ENCODE measurements around the gene WFDC1.

Gene WFDC1

GRCh38 chr16:84262939-84263338 lies 31.7 kb upstream of the WFDC1 start:
- no peak for FAIRE-seq

GRCh38 chr16:84266451-84266850 lies 28.2 kb upstream of the WFDC1 start:
- peak; percentile 48 for FAIRE-seq
- peak; percentile 89 for DNase-seq (ENCODE audit: insufficient read length, low spot score)
- TF ChIP-seq POLR2A (IDR thresholded peaks at IDR 0.05; ENCODE audit: low read depth, low read length) = no peak

More at GRCh38 chr16:84262939-84263338, 31.7 kb upstream of the WFDC1 start:
- DNase-seq (ENCODE audit: insufficient read length, low spot score) = no peak
- TF ChIP-seq POLR2A (IDR thresholded peaks at IDR 0.05; ENCODE audit: low read depth, low read length) = no peak

GRCh38 chr16:84267380-84267779 lies 27.3 kb upstream of the WFDC1 start:
- FAIRE-seq = no peak
- DNase-seq (ENCODE audit: insufficient read length, low spot score) = no peak
- no peak for TF ChIP-seq POLR2A (IDR thresholded peaks at IDR 0.05; ENCODE audit: low read depth, low read length)

DNA sequence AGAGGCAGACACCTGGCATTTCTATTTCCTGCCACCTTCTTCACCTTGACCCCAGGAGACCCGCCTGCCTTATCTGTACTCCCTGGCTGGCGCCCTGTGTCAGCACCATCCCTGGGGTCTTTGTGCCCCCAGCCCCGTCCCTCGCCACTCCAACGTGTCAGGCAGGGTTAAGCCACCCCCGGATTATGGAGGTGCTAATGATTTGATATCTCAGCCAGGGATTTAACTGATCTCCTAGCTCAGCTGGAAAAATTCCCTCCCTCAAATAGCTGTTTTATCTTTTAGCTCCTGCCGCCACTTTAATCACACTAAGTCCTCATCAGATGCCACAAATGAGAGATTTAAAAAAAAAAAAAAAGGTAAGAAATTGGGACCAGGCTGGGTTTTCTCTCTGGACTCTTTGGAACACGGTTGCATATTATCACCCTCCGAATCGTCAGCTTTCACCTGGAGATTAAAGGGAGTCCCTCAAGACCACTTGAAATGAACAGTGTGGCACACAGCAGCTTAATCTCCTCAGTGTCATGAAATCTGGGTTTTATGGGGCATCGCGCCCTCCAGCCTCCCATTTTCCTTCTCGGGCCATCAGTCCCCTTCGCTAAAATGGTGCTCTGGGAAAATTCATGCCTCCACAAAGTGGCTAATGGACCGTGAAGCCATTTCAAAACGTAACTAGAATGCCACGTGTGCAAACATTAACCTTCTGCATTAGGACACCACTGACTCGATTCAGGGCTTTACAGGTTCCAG lies 26.2 kb upstream of the WFDC1 start:
- FAIRE-seq (no peak), DNase-seq (ENCODE audit: insufficient read length, low spot score) (no peak)
- TF ChIP-seq POLR2A (IDR thresholded peaks at IDR 0.05; ENCODE audit: low read depth, low read length) = no peak

- DNase-seq (ENCODE audit: insufficient read length, low spot score) = no peak
- TF ChIP-seq POLR2A (IDR thresholded peaks at IDR 0.05; ENCODE audit: low read depth, low read length) = no peak
- no peak for FAIRE-seq
Observed at GRCh38 chr16:84270071-84270470, 24.6 kb upstream of the WFDC1 start.

- DNase-seq (ENCODE audit: insufficient read length, low spot score) = no peak
- TF ChIP-seq POLR2A (IDR thresholded peaks at IDR 0.05; ENCODE audit: low read depth, low read length) = no peak
- FAIRE-seq = no peak
Observed at GRCh38 chr16:84270531-84270930, 24.1 kb upstream of the WFDC1 start.

- DNase-seq (ENCODE audit: insufficient read length, low spot score) (no peak), FAIRE-seq (no peak)
- TF ChIP-seq POLR2A (IDR thresholded peaks at IDR 0.05; ENCODE audit: low read depth, low read length) = no peak
Observed at GRCh38 chr16:84271037-84271436, 23.6 kb upstream of the WFDC1 start.

- no peak for TF ChIP-seq POLR2A (IDR thresholded peaks at IDR 0.05; ENCODE audit: low read depth, low read length)
- no peak for FAIRE-seq
- no peak for DNase-seq (ENCODE audit: insufficient read length, low spot score)
Observed at GRCh38 chr16:84271866-84272265, 22.8 kb upstream of the WFDC1 start.

DNA sequence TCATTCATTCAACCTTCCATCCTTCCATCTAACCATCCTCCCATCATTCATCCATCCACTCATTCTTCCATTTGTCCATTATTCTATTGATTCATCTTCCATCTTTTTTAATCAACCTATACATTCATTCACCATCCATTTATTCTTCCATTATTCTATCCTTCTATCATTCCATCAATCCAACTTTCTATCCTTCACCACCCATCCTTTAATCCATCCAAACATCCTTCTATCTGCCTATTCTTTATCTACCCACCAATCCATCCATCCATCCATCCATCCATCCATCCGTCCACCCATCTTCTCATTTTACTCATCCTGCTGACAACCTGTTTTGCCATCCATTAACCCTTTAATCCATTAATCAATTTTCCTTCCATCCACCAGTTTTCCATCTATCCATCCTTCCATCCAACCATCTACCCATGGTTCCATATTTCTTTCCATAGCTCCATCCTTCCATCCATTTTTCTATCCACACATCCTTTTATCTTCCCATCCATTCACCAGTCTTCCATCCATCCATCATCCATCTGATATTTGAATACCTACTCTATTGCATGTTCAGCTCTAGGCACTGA lies 21.8 kb upstream of the WFDC1 start:
- FAIRE-seq (no peak), DNase-seq (ENCODE audit: insufficient read length, low spot score) (no peak)
- TF ChIP-seq POLR2A (IDR thresholded peaks at IDR 0.05; ENCODE audit: low read depth, low read length) = no peak

GRCh38 chr16:84274515-84274914 lies 20.2 kb upstream of the WFDC1 start:
- DNase-seq (ENCODE audit: insufficient read length, low spot score) (no peak), FAIRE-seq (no peak)
- TF ChIP-seq POLR2A (IDR thresholded peaks at IDR 0.05; ENCODE audit: low read depth, low read length) = no peak

- TF ChIP-seq POLR2A (IDR thresholded peaks at IDR 0.05; ENCODE audit: low read depth, low read length) = no peak
- no peak for DNase-seq (ENCODE audit: insufficient read length, low spot score)
- no peak for FAIRE-seq
Observed at GRCh38 chr16:84275585-84276151, 19.0 kb upstream of the WFDC1 start.

- no peak for TF ChIP-seq POLR2A (IDR thresholded peaks at IDR 0.05; ENCODE audit: low read depth, low read length)
- no peak for FAIRE-seq
- DNase-seq (ENCODE audit: insufficient read length, low spot score) = peak; percentile 40
Observed at GRCh38 chr16:84277244-84277823, 17.3 kb upstream of the WFDC1 start.

GRCh38 chr16:84278333-84278732 lies 16.3 kb upstream of the WFDC1 start:
- no peak for TF ChIP-seq POLR2A (IDR thresholded peaks at IDR 0.05; ENCODE audit: low read depth, low read length)
- DNase-seq (ENCODE audit: insufficient read length, low spot score) (no peak), FAIRE-seq (no peak)

- no peak for FAIRE-seq
- TF ChIP-seq POLR2A (IDR thresholded peaks at IDR 0.05; ENCODE audit: low read depth, low read length) = no peak
Observed at GRCh38 chr16:84278968-84279367, 15.7 kb upstream of the WFDC1 start.

More at GRCh38 chr16:84278968-84279367, 15.7 kb upstream of the WFDC1 start:
- DNase-seq (ENCODE audit: insufficient read length, low spot score) = no peak

All from H54 (cell line).